Stimulated activated naive CD4-positive, alpha-beta T cell (primary cell): ENCODE data around the gene ELL.
"Not testable (repeated sequence)": the region's sequence is repeated elsewhere in the genome, so short reads cannot be mapped to it uniquely, and the experiment has no call there.

ENCODE experiments used
- DNase-seq, 6 experiments: peaks; one replicate each; lab custom pipeline; 2025; lab: John Stamatoyannopoulos, UW

The ELL gene

GRCh38 chr19:18531485-18531884 lies 9.6 kb upstream of the ELL start:
- no peak for DNase-seq

- DNase-seq, result no peak
Observed at GRCh38 chr19:18529782-18530181, 7.9 kb upstream of the ELL start.

GRCh38 chr19:18526316-18526715 lies 4.4 kb upstream of the ELL start:
- no peak for DNase-seq

- no peak for DNase-seq
Observed at GRCh38 chr19:18523841-18524240, 2.0 kb upstream of the ELL start.

GRCh38 chr19:18522862-18523440 lies 1.1 kb upstream of the ELL start:
- DNase-seq, result not testable (repeated sequence)

- DNase-seq, result peak; percentile 100
Observed at GRCh38 chr19:18522124-18522861, 423 bp upstream of the ELL start.

- peak in 4 of 6 experiments; percentile 24 to 44 (median 30) for DNase-seq
Observed at GRCh38 chr19:18520848-18521691, 800 bp downstream of the ELL start.

GRCh38 chr19:18519962-18520847 lies 1.7 kb downstream of the ELL start:
- peak; percentile 13 to 69 (median 49) for DNase-seq

GRCh38 chr19:18518639-18519038 lies 3.2 kb downstream of the ELL start:
- no peak for DNase-seq

- DNase-seq, result no peak
Observed at GRCh38 chr19:18517606-18518005, 4.3 kb downstream of the ELL start.

GRCh38 chr19:18515959-18516358 lies 5.9 kb downstream of the ELL start:
- no peak for DNase-seq

- DNase-seq, result no peak
Observed at GRCh38 chr19:18514800-18515682, 6.8 kb downstream of the ELL start.

GRCh38 chr19:18513868-18514267 lies 8.0 kb downstream of the ELL start:
- DNase-seq, result no peak

- DNase-seq, result no peak
Observed at GRCh38 chr19:18510216-18510615, 11.7 kb downstream of the ELL start.

GRCh38 chr19:18508585-18508984 lies 13.3 kb downstream of the ELL start:
- no peak for DNase-seq

- DNase-seq, result no peak
Observed at GRCh38 chr19:18507727-18508440, 14.0 kb downstream of the ELL start.

- DNase-seq, result no peak
Observed at GRCh38 chr19:18507021-18507726, 14.7 kb downstream of the ELL start.

GRCh38 chr19:18506101-18506930 lies 15.6 kb downstream of the ELL start:
- no peak for DNase-seq
